ENCODE results near the gene C2CD2. TPM values are rescaled to one million over a fixed set of nuclear protein-coding genes. Genes with fewer than 3 reads are reported as not detected.

C2CD2 gene
- total RNA-seq, 1 donor from 2014 or later: 15.3 TPM

DNA sequence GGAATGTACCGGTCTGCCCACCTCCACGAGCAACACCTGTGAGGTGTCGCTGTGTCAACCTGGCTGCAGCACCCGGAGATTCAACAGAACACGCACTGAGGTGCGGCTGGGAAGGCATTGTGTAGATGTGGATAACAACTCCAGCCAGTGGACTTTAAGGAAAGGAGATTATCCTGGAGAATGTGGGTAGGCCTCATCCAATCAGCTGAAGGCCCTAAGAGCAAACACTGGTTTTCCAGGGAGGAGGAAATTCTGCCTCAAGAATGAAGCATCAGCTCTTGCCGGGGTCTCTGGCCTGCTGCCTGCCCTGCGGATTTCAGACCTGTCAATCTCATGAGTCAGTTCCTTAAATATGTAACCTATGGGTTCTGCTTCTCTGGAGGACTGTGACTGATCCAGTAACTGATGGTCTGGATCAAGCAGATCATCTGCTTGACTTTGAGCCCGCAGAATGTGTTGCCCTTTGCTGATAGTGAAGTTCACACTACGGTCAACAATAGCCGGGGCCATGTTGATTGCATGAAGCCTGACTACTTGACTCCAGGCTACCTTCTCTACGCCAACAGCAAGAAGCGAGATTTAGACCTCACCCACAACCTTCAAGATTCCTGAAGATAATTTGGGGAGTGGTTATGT lies 58.8 kb downstream of the C2CD2 start:
- Histone ChIP-seq H3K4me2 (no peak overlapping the region), H3K4me1 (peaks cover 42% of the 10 kb centered on the region), H3K36me3 (no peaks in the 10 kb centered on the region), H3K27ac (no peak overlapping the region), H4K20me1 (ENCODE audit: low read depth) (no peaks in the 10 kb centered on the region), H3K79me2 (ENCODE audit: low read depth) (no peaks in the 10 kb centered on the region), H3K9ac (no peak overlapping the region), H3F3A (ENCODE audit: low read depth) (peaks cover 4% of the 10 kb centered on the region), H3K9me3 (ENCODE audit: low read depth) (no peaks in the 10 kb centered on the region), H3K4me3 (no peak overlapping the region), H3K27me3 (no peaks in the 10 kb centered on the region), H2AFZ (replicated peaks) (no peak overlapping the region)
- Mint-ChIP-seq H3K4me1 (peaks cover 30% of the 10 kb centered on the region), H3K9me3 (no peaks in the 10 kb centered on the region), H3K36me3 (peaks cover 5% of the 10 kb centered on the region), H3K4me3 (no peak overlapping the region), H3K27me3 (ENCODE audit: insufficient read depth, low read depth) (peaks cover 2% of the 10 kb centered on the region), H3K27ac (no peak overlapping the region)
- TF ChIP-seq, protein P1, sequence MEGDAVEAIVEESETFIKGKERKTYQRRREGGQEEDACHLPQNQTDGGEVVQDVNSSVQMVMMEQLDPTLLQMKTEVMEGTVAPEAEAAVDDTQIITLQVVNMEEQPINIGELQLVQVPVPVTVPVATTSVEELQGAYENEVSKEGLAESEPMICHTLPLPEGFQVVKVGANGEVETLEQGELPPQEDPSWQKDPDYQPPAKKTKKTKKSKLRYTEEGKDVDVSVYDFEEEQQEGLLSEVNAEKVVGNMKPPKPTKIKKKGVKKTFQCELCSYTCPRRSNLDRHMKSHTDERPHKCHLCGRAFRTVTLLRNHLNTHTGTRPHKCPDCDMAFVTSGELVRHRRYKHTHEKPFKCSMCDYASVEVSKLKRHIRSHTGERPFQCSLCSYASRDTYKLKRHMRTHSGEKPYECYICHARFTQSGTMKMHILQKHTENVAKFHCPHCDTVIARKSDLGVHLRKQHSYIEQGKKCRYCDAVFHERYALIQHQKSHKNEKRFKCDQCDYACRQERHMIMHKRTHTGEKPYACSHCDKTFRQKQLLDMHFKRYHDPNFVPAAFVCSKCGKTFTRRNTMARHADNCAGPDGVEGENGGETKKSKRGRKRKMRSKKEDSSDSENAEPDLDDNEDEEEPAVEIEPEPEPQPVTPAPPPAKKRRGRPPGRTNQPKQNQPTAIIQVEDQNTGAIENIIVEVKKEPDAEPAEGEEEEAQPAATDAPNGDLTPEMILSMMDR (IDR thresholded peaks at IDR 0.05): no peak
- TF ChIP-seq EZH2phosphoT487 (IDR thresholded peaks at IDR 0.05) (no peak), EZH2 (IDR thresholded peaks at IDR 0.05) (no peak)
- no peak for DNase-seq (ENCODE audit: low spot score)

DNA sequence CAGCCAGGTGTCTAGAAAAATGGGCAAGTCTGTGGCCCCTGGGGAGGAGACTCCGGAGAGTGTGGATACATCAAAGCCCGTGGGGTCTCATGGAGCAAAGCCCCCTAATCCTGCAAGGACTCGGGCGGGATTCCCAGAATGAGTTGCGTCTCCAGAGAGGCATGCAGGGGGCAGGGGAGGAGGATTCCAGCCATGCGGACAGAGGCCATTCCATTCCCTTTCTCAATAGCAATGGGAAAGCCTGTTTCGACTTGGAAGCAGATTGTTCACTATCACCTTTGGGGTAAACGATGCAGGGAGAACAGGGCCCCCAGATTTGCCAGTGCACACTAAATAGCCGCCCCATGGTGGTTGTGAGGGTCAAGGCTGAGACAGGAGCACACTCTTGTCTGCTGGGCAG lies 59.3 kb downstream of the C2CD2 start:
- Histone ChIP-seq H3K9ac (no peak overlapping the region), H4K20me1 (ENCODE audit: low read depth) (no peaks in the 10 kb centered on the region), H3K9me3 (ENCODE audit: low read depth) (no peaks in the 10 kb centered on the region), H2AFZ (replicated peaks) (no peak overlapping the region), H3K4me3 (no peak overlapping the region), H3K4me1 (peaks cover 38% of the 10 kb centered on the region), H3K79me2 (ENCODE audit: low read depth) (no peaks in the 10 kb centered on the region), H3K27ac (no peak overlapping the region), H3F3A (ENCODE audit: low read depth) (peaks cover 4% of the 10 kb centered on the region), H3K4me2 (no peak overlapping the region), H3K36me3 (no peaks in the 10 kb centered on the region), H3K27me3 (no peaks in the 10 kb centered on the region)
- TF ChIP-seq EZH2 (IDR thresholded peaks at IDR 0.05): no peak
- no peak for TF ChIP-seq EZH2phosphoT487 (IDR thresholded peaks at IDR 0.05)
- TF ChIP-seq, protein P1 (IDR thresholded peaks at IDR 0.05): no peak
- peaks cover 28% of the 10 kb centered on the region for H3K4me1 Mint-ChIP-seq
- H3K36me3 Mint-ChIP-seq: peaks cover 5% of the 10 kb centered on the region
- no peaks in the 10 kb centered on the region for H3K9me3 Mint-ChIP-seq
- no peak overlapping the region for H3K4me3 Mint-ChIP-seq
- H3K27me3 Mint-ChIP-seq (ENCODE audit: insufficient read depth, low read depth): peaks cover 2% of the 10 kb centered on the region
- no peak for DNase-seq (ENCODE audit: low spot score)
- H3K27ac Mint-ChIP-seq: no peak overlapping the region

DNA sequence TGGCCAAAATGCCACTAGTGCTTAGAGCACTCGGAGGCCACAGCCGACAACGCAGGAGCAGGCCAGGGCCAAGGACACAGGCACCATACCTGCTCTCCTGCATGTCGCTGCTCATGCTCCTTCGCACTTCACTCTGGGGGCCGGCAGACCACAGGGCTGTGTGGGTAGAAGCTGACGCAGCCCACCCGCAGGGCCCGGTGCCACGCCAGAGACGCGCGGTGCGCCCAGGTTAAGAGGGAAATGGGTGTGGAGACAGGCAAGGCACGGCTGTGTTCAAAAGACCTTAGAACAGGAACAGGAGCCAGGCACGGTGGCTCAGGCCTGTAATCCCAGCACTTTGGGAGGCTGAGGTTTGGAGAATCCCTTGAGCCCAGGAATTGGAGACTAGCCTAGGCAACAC lies 61.1 kb downstream of the C2CD2 start:
- Histone ChIP-seq H3K4me2 (no peak overlapping the region), H3K9ac (no peak overlapping the region), H2AFZ (replicated peaks) (no peak overlapping the region), H4K20me1 (ENCODE audit: low read depth) (no peaks in the 10 kb centered on the region), H3K4me3 (no peak overlapping the region), H3K36me3 (no peaks in the 10 kb centered on the region), H3K27ac (no peak overlapping the region), H3K9me3 (ENCODE audit: low read depth) (no peaks in the 10 kb centered on the region), H3K79me2 (ENCODE audit: low read depth) (no peaks in the 10 kb centered on the region), H3F3A (ENCODE audit: low read depth) (peaks cover 4% of the 10 kb centered on the region), H3K4me1 (peaks cover 25% of the 10 kb centered on the region), H3K27me3 (no peaks in the 10 kb centered on the region)
- Mint-ChIP-seq H3K36me3 (peaks cover 5% of the 10 kb centered on the region), H3K4me3 (no peak overlapping the region), H3K27ac (no peak overlapping the region), H3K9me3 (no peaks in the 10 kb centered on the region), H3K4me1 (peaks cover 13% of the 10 kb centered on the region), H3K27me3 (ENCODE audit: insufficient read depth, low read depth) (peaks cover 7% of the 10 kb centered on the region)
- TF ChIP-seq, protein P1 (IDR thresholded peaks at IDR 0.05): no peak
- TF ChIP-seq EZH2 (IDR thresholded peaks at IDR 0.05) (no peak), EZH2phosphoT487 (IDR thresholded peaks at IDR 0.05) (no peak)
- no peak for DNase-seq (ENCODE audit: low spot score)

Measured in neural progenitor cell (in vitro differentiated cells).